ENCODE data around the gene EIPR1. TPM values are rescaled to one million over a fixed set of nuclear protein-coding genes. Genes with fewer than 3 reads are reported as not detected.

EIPR1 gene
- total and polyA plus RNA-seq, 2 of the 13 experiments (the other 11 are each of a cell fraction or from before 2014, with no cell fraction given), result 70.0 to 96.3 TPM

GRCh38 chr2:3303583-3304406 is 73.8 kb downstream of the EIPR1 start (continued):
- TF ChIP-seq POGK (CRISPR knock-in tag; conservative IDR thresholded peaks at IDR 0.05) (no peak), SATB2 (CRISPR knock-in tag; IDR thresholded peaks at IDR 0.05) (no peak), CAMTA2 (CRISPR knock-in tag; IDR thresholded peaks at IDR 0.05; ENCODE audit: borderline replicate concordance) (no peak), SRSF1 (optimal IDR thresholded peaks at IDR 0.05; ENCODE audit: low read depth, low read length) (no peak), ZNF12 (CRISPR knock-in tag; IDR thresholded peaks at IDR 0.05) (no peak), ARNT2 (CRISPR knock-in tag; IDR thresholded peaks at IDR 0.05; ENCODE audit: low read depth) (no peak), TARDBP (CRISPR knock-in tag; IDR thresholded peaks at IDR 0.05) (peak; percentile 80), ZNF136 (CRISPR knock-in tag; IDR thresholded peaks at IDR 0.05; ENCODE audit: low read depth) (no peak), ZNF615 (CRISPR knock-in tag; IDR thresholded peaks at IDR 0.05; ENCODE audit: borderline replicate concordance) (no peak), ZNF570 (CRISPR knock-in tag; IDR thresholded peaks at IDR 0.05; ENCODE audit: borderline replicate concordance) (no peak), HOXA7 (CRISPR knock-in tag; IDR thresholded peaks at IDR 0.05) (no peak)
- TF ChIP-seq, protein P1, sequence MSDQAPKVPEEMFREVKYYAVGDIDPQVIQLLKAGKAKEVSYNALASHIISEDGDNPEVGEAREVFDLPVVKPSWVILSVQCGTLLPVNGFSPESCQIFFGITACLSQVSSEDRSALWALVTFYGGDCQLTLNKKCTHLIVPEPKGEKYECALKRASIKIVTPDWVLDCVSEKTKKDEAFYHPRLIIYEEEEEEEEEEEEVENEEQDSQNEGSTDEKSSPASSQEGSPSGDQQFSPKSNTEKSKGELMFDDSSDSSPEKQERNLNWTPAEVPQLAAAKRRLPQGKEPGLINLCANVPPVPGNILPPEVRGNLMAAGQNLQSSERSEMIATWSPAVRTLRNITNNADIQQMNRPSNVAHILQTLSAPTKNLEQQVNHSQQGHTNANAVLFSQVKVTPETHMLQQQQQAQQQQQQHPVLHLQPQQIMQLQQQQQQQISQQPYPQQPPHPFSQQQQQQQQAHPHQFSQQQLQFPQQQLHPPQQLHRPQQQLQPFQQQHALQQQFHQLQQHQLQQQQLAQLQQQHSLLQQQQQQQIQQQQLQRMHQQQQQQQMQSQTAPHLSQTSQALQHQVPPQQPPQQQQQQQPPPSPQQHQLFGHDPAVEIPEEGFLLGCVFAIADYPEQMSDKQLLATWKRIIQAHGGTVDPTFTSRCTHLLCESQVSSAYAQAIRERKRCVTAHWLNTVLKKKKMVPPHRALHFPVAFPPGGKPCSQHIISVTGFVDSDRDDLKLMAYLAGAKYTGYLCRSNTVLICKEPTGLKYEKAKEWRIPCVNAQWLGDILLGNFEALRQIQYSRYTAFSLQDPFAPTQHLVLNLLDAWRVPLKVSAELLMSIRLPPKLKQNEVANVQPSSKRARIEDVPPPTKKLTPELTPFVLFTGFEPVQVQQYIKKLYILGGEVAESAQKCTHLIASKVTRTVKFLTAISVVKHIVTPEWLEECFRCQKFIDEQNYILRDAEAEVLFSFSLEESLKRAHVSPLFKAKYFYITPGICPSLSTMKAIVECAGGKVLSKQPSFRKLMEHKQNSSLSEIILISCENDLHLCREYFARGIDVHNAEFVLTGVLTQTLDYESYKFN (CRISPR knock-in tag; conservative IDR thresholded peaks at IDR 0.05), result no peak
- TF ChIP-seq, protein P2, sequence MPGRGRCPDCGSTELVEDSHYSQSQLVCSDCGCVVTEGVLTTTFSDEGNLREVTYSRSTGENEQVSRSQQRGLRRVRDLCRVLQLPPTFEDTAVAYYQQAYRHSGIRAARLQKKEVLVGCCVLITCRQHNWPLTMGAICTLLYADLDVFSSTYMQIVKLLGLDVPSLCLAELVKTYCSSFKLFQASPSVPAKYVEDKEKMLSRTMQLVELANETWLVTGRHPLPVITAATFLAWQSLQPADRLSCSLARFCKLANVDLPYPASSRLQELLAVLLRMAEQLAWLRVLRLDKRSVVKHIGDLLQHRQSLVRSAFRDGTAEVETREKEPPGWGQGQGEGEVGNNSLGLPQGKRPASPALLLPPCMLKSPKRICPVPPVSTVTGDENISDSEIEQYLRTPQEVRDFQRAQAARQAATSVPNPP (CRISPR knock-in tag; IDR thresholded peaks at IDR 0.05), result no peak
- TF ChIP-seq, protein P3, sequence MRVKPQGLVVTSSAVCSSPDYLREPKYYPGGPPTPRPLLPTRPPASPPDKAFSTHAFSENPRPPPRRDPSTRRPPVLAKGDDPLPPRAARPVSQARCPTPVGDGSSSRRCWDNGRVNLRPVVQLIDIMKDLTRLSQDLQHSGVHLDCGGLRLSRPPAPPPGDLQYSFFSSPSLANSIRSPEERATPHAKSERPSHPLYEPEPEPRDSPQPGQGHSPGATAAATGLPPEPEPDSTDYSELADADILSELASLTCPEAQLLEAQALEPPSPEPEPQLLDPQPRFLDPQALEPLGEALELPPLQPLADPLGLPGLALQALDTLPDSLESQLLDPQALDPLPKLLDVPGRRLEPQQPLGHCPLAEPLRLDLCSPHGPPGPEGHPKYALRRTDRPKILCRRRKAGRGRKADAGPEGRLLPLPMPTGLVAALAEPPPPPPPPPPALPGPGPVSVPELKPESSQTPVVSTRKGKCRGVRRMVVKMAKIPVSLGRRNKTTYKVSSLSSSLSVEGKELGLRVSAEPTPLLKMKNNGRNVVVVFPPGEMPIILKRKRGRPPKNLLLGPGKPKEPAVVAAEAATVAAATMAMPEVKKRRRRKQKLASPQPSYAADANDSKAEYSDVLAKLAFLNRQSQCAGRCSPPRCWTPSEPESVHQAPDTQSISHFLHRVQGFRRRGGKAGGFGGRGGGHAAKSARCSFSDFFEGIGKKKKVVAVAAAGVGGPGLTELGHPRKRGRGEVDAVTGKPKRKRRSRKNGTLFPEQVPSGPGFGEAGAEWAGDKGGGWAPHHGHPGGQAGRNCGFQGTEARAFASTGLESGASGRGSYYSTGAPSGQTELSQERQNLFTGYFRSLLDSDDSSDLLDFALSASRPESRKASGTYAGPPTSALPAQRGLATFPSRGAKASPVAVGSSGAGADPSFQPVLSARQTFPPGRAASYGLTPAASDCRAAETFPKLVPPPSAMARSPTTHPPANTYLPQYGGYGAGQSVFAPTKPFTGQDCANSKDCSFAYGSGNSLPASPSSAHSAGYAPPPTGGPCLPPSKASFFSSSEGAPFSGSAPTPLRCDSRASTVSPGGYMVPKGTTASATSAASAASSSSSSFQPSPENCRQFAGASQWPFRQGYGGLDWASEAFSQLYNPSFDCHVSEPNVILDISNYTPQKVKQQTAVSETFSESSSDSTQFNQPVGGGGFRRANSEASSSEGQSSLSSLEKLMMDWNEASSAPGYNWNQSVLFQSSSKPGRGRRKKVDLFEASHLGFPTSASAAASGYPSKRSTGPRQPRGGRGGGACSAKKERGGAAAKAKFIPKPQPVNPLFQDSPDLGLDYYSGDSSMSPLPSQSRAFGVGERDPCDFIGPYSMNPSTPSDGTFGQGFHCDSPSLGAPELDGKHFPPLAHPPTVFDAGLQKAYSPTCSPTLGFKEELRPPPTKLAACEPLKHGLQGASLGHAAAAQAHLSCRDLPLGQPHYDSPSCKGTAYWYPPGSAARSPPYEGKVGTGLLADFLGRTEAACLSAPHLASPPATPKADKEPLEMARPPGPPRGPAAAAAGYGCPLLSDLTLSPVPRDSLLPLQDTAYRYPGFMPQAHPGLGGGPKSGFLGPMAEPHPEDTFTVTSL (CRISPR knock-in tag; IDR thresholded peaks at IDR 0.05; ENCODE audit: borderline replicate concordance), result no peak

All from HepG2 (cell line).